Pancreas (tissue), 10 donors: ENCODE measurements around the gene TEX12. TPM values are rescaled to one million over a fixed set of nuclear protein-coding genes. Genes with fewer than 3 reads are reported as not detected.
A peak's percentile ranks its signal among the peaks of the same experiment; 100 is the strongest.

ENCODE experiments used
- ATAC-seq, 4 donors: fragments of 200-7000 bp; cut with Tn5 transposase; one replicate each; pipeline versions ENCODE4 v1.8.0 to v1.9.1; 2020; ENCODE audit warnings: mild to moderate bottlenecking in 4 of 4, moderate library complexity in 4 of 4
- DNase-seq, 6 donors: peaks; one replicate each; pipeline ENCODE4 v3.0.0-alpha.2; 2020
- FAIRE-seq: peaks from 2 replicates; lab custom pipeline; 2012; peaks lifted over from hg19 to GRCh38; lab: Jason Lieb, UNC
- H3K27ac ChIP-seq, 4 donors: fragments of 200-600 bp; sonication (generic); 1 replicate in 3 of 4; 2 replicates in 1 of 4; pipeline versions ENCODE4 v1.5.0 to v1.8.0; 2020
- H3K27me3 ChIP-seq, 4 donors: fragments of 200-600 bp; one replicate each; pipeline ENCODE4 v1.8.0; 2021
- H3K36me3 ChIP-seq, 3 donors: fragments of 200-600 bp; sonication (generic) in 1 of 3; one replicate each; pipeline versions ENCODE4 v1.5.0 to v1.8.0; 2020 to 2021
- H3K4me1 ChIP-seq, 3 donors: fragments of 200-600 bp; one replicate each; pipeline ENCODE4 v1.8.0; 2021
- H3K4me3 ChIP-seq, 4 donors: fragments of 200-600 bp; sonication (generic) in 2 of 4; one replicate each; pipeline versions ENCODE4 v1.5.0 to v1.8.0; 2020 to 2021
- H3K9me3 ChIP-seq, 4 donors: fragments of 200-600 bp; one replicate each; pipeline ENCODE4 v1.8.0; 2021
- WGBS, 2 donors: extraction: QIAGEN DNeasy Blood & Tissue Kit; methylation state at CpG; one replicate each; pipeline ENCODE4 v1.1.7; 2013; 5-methylcytosine and 5-hydroxymethylcytosine counted together
- intact Hi-C, 3 donors: fragments of 100-400 bp; cut with DNase I; formaldehyde crosslinking; loops; one replicate each; pipeline versions ENCODE4 v1.11.1 to v1.14.2; 2022
- polyA plus RNA-seq, 2 donors: library from polyadenylated mRNA; stranded (reverse); fragments of 200-250 nt; gene quantifications; one replicate each; pipeline ENCODE4 v1.2.3, GENCODE V29; 2013
- total RNA-seq, 6 donors: library from RNA; stranded (reverse); fragmentation: NEBNext Ultra II Directional in 4 of 6; extraction: Animal tissue kit (Norgen Biotek cat#: 25700) in 4 of 6; gene quantifications; one replicate each; pipeline versions ENCODE4 v1.2.1 to v1.2.4, GENCODE V29; 2021 to 2023
- TF ChIP-seq, protein P1 (sequence below), 4 donors: fragments of 200-600 bp; sonication (generic) in 3 of 4; IDR thresholded peaks; one replicate each; pipeline versions ENCODE4 v1.5.0 to v1.8.0; 2021; ENCODE audit warnings: antibody characterized with exemption in 4 of 4
- donor health status: healthy with polysubstance abuse.
- donor health status: DM: no; HTN: no; CAD: no; lungs with moderate emphysema.
- donor health status: DM: no; HTN: no; CAD: no.
- donor health status: control.
- donor health status: control.
- donor health status: Bipolar disorder and iron deficiency.
- donor health status: DM: yes; HTN: yes; CAD: no.
- donor health status: DM: no; HTN: no; CAD: no.
- donor health status: DM: no; HTN: no; CAD: no.
- donor health status: DM: yes; HTN: yes; CAD: no.

The TEX12 gene
- total and polyA plus RNA-seq, 8 donors = 0.19 TPM; not detected in 7

DNA sequence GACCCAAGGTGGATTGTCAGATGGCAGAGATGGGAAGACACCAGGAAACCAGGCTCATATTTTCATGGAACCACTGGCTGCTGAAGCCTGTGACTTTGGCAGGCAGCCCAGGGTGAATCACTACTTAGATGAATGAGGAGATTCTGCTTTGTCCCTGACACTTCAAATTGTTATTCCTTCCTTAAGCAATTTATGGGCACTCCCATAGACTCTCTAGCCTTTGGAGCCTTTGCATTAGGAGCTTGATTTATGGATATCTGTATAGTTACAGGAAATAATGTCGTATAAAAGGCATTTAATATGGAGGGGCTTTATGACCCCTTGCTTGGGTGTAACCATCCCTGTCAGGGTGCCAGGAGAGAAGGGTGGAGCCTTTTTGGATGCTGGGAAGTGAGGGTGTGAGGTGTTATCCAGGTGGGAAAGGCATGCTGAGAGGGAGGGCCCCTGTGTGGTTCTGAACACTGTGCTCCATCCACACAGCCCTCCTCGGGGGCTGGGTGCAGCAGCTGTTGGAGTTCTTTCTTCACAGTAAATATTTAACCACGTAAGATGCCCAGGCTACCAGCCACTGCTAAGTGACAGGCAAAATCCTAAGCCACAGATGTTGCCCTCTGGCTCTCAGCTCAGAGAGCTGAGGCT lies 38.6 kb upstream of the TEX12 start:
- no peaks in the 10 kb centered on the region for H3K36me3 ChIP-seq
- H3K9me3 ChIP-seq = no peaks in the 10 kb centered on the region
- intact Hi-C loops = no loop called here
- DNase-seq (peak in 1 of 6 donors; percentile 21), ATAC-seq (peak in 3 of 4 donors; percentile 36 to 75 (median 41)), FAIRE-seq (no peak)
- no peaks in the 10 kb centered on the region for H3K27me3 ChIP-seq
- no peak overlapping the region for H3K4me3 ChIP-seq
- 51 to 54% methylated on average over 3 of the region's 3 CpGs for WGBS, 2 donors
- TF ChIP-seq, protein P1, sequence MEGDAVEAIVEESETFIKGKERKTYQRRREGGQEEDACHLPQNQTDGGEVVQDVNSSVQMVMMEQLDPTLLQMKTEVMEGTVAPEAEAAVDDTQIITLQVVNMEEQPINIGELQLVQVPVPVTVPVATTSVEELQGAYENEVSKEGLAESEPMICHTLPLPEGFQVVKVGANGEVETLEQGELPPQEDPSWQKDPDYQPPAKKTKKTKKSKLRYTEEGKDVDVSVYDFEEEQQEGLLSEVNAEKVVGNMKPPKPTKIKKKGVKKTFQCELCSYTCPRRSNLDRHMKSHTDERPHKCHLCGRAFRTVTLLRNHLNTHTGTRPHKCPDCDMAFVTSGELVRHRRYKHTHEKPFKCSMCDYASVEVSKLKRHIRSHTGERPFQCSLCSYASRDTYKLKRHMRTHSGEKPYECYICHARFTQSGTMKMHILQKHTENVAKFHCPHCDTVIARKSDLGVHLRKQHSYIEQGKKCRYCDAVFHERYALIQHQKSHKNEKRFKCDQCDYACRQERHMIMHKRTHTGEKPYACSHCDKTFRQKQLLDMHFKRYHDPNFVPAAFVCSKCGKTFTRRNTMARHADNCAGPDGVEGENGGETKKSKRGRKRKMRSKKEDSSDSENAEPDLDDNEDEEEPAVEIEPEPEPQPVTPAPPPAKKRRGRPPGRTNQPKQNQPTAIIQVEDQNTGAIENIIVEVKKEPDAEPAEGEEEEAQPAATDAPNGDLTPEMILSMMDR (IDR thresholded peaks at IDR 0.05) = no peak
- no peak overlapping the region for H3K27ac ChIP-seq
- H3K4me1 ChIP-seq = no peaks in the 10 kb centered on the region

DNA sequence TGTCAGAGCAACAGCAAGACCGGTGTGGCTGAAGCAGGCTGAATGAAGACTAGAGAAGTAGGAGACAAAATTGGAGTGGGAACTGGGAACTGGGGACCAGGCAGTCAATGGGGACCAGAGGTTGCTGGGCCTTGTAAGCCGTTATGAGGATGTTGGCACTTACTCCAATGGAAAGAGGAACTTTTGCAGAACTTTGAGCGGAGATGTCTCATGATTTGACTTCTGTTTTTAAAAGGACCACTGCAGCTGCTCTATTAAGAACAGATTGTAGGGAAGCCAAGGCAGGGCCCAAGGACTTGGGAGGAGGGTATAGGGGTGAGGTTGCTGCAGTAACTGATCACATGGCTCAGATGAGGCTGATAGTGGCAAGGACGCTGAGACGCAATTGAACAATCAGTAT lies 37.5 kb upstream of the TEX12 start:
- DNase-seq (peak in 1 of 6 donors; percentile 29), ATAC-seq (peak in 2 of 4 donors; percentile 49 to 77), FAIRE-seq (no peak)
- no peaks in the 10 kb centered on the region for H3K36me3 ChIP-seq
- TF ChIP-seq, protein P1 (IDR thresholded peaks at IDR 0.05) = no peak
- H3K4me1 ChIP-seq = no peaks in the 10 kb centered on the region
- intact Hi-C loops = no loop called here
- H3K27me3 ChIP-seq = no peaks in the 10 kb centered on the region
- no peak overlapping the region for H3K4me3 ChIP-seq
- no peak overlapping the region for H3K27ac ChIP-seq
- 83 to 84% methylated on average over 5 of the region's 5 CpGs for WGBS, 2 donors
- no peaks in the 10 kb centered on the region for H3K9me3 ChIP-seq

DNA sequence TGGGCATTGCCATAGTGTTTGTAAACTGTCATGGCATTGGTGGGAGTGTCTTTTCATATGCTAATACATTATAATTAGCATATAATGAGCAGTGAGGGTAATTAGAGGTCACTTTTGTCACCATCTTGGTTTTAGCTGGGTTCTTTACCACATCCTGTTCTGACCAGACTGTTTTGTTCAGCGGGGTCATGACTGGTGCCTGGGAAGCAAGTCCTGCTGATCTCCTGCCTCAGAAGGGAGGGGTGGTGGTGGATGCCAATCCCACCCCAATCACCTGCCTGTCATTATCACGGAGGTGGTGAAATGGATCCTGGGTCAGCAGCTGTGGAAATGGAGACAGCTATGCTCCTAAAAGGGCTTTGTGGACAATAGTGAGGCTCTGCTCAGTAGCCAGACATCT lies 34.4 kb upstream of the TEX12 start:
- H3K27ac ChIP-seq = no peak overlapping the region
- H3K36me3 ChIP-seq = no peaks in the 10 kb centered on the region
- H3K9me3 ChIP-seq = no peaks in the 10 kb centered on the region
- ATAC-seq (no peak), DNase-seq (no peak), FAIRE-seq (no peak)
- WGBS, 2 donors = 72 to 77% methylated on average over 2 of the region's 2 CpGs
- no peaks in the 10 kb centered on the region for H3K4me1 ChIP-seq
- no peaks in the 10 kb centered on the region for H3K27me3 ChIP-seq
- intact Hi-C loops = no loop called here
- TF ChIP-seq, protein P1 (IDR thresholded peaks at IDR 0.05) = no peak
- no peak overlapping the region for H3K4me3 ChIP-seq

DNA sequence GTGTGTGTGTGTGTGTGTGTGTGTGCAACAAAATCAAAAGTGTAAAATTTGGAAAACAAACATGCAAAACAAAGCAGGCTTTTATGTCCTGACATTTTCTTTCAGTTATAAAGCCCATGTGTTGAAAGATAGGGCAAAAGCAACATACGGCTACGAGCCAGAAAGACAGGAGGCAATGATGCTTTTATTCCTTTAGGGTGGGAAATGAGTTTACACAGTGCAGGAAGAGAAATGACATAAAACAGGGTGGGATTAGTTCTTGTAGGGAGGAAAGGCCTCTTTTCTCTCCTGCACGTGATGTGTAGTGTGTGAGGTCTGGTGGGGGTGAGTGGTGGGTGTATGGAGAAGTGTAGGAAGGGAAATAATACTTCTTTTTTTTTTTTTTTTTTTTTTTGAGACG lies 32.7 kb upstream of the TEX12 start:
- TF ChIP-seq, protein P1 (IDR thresholded peaks at IDR 0.05) = no peak
- DNase-seq = no peak
- Histone ChIP-seq H3K9me3 (no peaks in the 10 kb centered on the region), H3K4me3 (no peak overlapping the region), H3K36me3 (no peaks in the 10 kb centered on the region), H3K27me3 (no peaks in the 10 kb centered on the region), H3K27ac (no peak overlapping the region), H3K4me1 (no peaks in the 10 kb centered on the region)
- intact Hi-C loops = no loop called here
- ATAC-seq = no peak
- 93% methylated on average over 3 of the region's 4 CpGs for WGBS, 2 donors
- no peak for FAIRE-seq

DNA sequence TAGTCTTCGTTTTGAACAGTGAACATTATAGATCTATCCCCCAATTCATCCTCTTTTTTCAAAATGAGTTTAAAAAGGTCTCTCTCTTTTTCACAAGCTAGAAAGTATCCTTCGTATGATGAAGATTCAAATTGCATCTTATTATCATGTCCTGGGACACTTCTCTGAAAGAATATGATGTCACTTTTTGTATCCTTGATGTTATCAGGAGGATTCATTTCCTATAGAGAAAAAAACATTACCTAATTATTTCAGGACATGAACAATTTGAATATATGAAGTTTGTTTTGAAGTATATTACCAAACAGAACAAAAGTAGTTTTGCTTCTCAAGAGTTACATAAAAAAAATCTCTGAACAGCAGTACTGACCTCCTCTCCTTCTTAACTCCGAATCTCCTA lies 23.6 kb upstream of the TEX12 start:
- Histone ChIP-seq H3K4me3 (no peak overlapping the region), H3K27ac (no peak overlapping the region), H3K9me3 (no peaks in the 10 kb centered on the region), H3K27me3 (no peaks in the 10 kb centered on the region), H3K36me3 (no peaks in the 10 kb centered on the region), H3K4me1 (no peaks in the 10 kb centered on the region)
- no peak for DNase-seq
- no peak for FAIRE-seq
- 86 to 88% methylated on average over 3 of the region's 3 CpGs for WGBS, 2 donors
- intact Hi-C loops = no loop called here
- TF ChIP-seq, protein P1 (IDR thresholded peaks at IDR 0.05) = no peak
- no peak for ATAC-seq
